Spleen (tissue), 7 donors: ENCODE results near the gene TMEM141.

Source experiments
- CTCF ChIP-seq, 11 experiments: fragments of 200-600 bp in 7 of 11; fragments of 450-650 bp in 4 of 11; sonication (generic) in 4 of 11; IDR thresholded peaks in 8 of 11; conservative IDR thresholded peaks in 3 of 11; 1 replicate in 7 of 11; 2 replicates in 4 of 11; pipeline versions ENCODE4 v1.4.0 to v1.8.0; 2016 to 2021; ENCODE audit warnings: antibody characterized with exemption in 11 of 11, inconsistent platforms in 4 of 11, mild to moderate bottlenecking in 1 of 11
- POLR2A ChIP-seq, 3 donors: fragments of 450-650 bp; IDR thresholded peaks; one replicate each; pipeline ENCODE4 v1.5.1; 2017; ENCODE audit warnings: antibody characterized with exemption in 3 of 3, mild to moderate bottlenecking in 1 of 3
- POLR2AphosphoS5 ChIP-seq, 3 donors: sonication (generic); formaldehyde crosslinking; IDR thresholded peaks; one replicate each; pipeline ENCODE4 v1.5.1; 2017; ENCODE audit warnings: antibody characterized with exemption in 3 of 3
- donor health status: DM: no; HTN: no; CAD: no; lungs with moderate emphysema.
- donor health status: DM: no; HTN: no; CAD: no.
- donor health status: DM: no; HTN: no; CAD: no.

- no peak for TF ChIP-seq POLR2A (IDR thresholded peaks at IDR 0.05)
- TF ChIP-seq CTCF (IDR thresholded peaks at IDR 0.05 in 8 of 11, conservative IDR thresholded peaks at IDR 0.05 in 3 of 11) = no peak
- no peak for TF ChIP-seq POLR2AphosphoS5 (IDR thresholded peaks at IDR 0.05)
Measured at GRCh38 chr9:136815422-136815782, 24.3 kb downstream of the TMEM141 start.
